K562 (cell line): ENCODE results near the gene SLC10A3. TPM values are rescaled to one million over a fixed set of nuclear protein-coding genes. Genes with fewer than 3 reads are reported as not detected.

ENCODE experiments used
- EGR1 ChIP-seq: fragments of 450-650 bp; conservative IDR thresholded peaks from 2 replicates; pipeline ENCODE4 v1.6.1; 2017; ENCODE audit warnings: mild to moderate bottlenecking
- POLR2G ChIP-seq: fragments of 200-400 bp; formaldehyde crosslinking; IDR thresholded peaks from 2 replicates; pipeline ENCODE4 v1.6.1; 2017; ENCODE audit warnings: low read depth, mild to moderate bottlenecking, antibody characterized with exemption, low read length, moderate library complexity
- RAD51 ChIP-seq: fragments of 450-650 bp; IDR thresholded peaks from 2 replicates; pipeline ENCODE4 v1.7.1; 2016; ENCODE audit warnings: low read depth, mild to moderate bottlenecking, borderline replicate concordance
- TAF9B ChIP-seq: fragments of 450-650 bp; IDR thresholded peaks from 2 replicates; pipeline ENCODE4 v1.6.1; 2018; ENCODE audit warnings: mild to moderate bottlenecking; ENCODE audit not compliant: partially characterized antibody
- WHSC1 ChIP-seq: IDR thresholded peaks from one replicate; pipeline ENCODE4 v1.6.1; 2012; ENCODE audit warnings: low read length, control low read depth, inconsistent platforms
- ZFPM2 ChIP-seq: fragments of 250-450 bp; sonication (Bioruptor Pico); IDR thresholded peaks from 2 replicates; pipeline ENCODE4 v1.5.1; 2022; ENCODE audit warnings: mild to moderate bottlenecking
- ZNF253 ChIP-seq: fragments of 250-450 bp; sonication (Bioruptor Pico); conservative IDR thresholded peaks from 2 replicates; pipeline ENCODE4 v1.6.1; 2021; ENCODE audit warnings: mild to moderate bottlenecking
- ZNF589 ChIP-seq: fragments of 200-800 bp; sonication (Bioruptor generic); IDR thresholded peaks from 2 replicates; pipeline ENCODE4 v1.6.1; 2016; ENCODE audit warnings: low read depth, missing genetic modification characterization, missing compliant biosample characterization
- ZNF76 ChIP-seq: fragments of 250-450 bp; sonication (Bioruptor Pico); IDR thresholded peaks from 2 replicates; pipeline ENCODE4 v1.4.0; 2020; ENCODE audit warnings: mild to moderate bottlenecking, moderate library complexity, borderline replicate concordance
- polyA plus RNA-seq, 8 experiments: library from polyadenylated mRNA; depleted of rRNA in 4 of 8; stranded (reverse) in 5 of 8; unstranded in 3 of 8; fragments of >200 nt; fragmentation: Nextera tagmentation in 2 of 8; fragmentation: Illumina TruSeq in 1 of 8; extraction: Ambion mirVana in 2 of 8; extraction: Trizol in 1 of 8; gene quantifications; 2 replicates each; pipeline versions ENCODE4 v1.2.1 to v1.2.3, GENCODE V29; 2011 to 2014; ENCODE audit warnings: inconsistent platforms in 1 of 8, missing spikeins in 1 of 8
- total RNA-seq, 7 experiments: library from RNA; depleted of rRNA in 6 of 7; stranded (reverse); fragments of >200 nt in 6 of 7; fragmentation: Illumina TruSeq in 2 of 7; extraction: Trizol in 2 of 7; gene quantifications; 2 replicates each; pipeline versions ENCODE4 v1.2.1 to v1.2.3, GENCODE V29; 2011 to 2021; ENCODE audit warnings: low replicate concordance in 1 of 7
- TF ChIP-seq, protein P1 (sequence below): sonication (generic); formaldehyde crosslinking; IDR thresholded peaks from 2 replicates; pipeline ENCODE4 v1.8.0; 2022; ENCODE audit warnings: missing genetic modification reagents, mild to moderate bottlenecking, moderate library complexity, borderline replicate concordance

SLC10A3 gene
- total and polyA plus RNA-seq, 9 of the 15 experiments (the other 6 are each of a cell fraction or from before 2014, with no cell fraction given) = 5.2 to 30.6 (median 16.7) TPM

GRCh38 chrX:154459832-154460231 is 30.6 kb downstream of the SLC10A3 start (continued):
- TF ChIP-seq, protein P1, sequence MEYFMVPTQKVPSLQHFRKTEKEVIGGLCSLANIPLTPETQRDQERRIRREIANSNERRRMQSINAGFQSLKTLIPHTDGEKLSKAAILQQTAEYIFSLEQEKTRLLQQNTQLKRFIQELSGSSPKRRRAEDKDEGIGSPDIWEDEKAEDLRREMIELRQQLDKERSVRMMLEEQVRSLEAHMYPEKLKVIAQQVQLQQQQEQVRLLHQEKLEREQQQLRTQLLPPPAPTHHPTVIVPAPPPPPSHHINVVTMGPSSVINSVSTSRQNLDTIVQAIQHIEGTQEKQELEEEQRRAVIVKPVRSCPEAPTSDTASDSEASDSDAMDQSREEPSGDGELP = peak; percentile 35; the same call in 1 of the 2 replicates
- TF ChIP-seq TAF9B = no peak
- no peak for TF ChIP-seq WHSC1
- no peak for TF ChIP-seq ZNF253 (CRISPR knock-in tag)
- TF ChIP-seq POLR2G = peak; percentile 42; the same call in 1 of the 2 replicates
- TF ChIP-seq ZNF589 (CRISPR knock-in tag) = no peak
- TF ChIP-seq ZFPM2 = no peak
- TF ChIP-seq RAD51 = no peak
- peak; percentile 42; the same call in 1 of the 2 replicates for TF ChIP-seq EGR1
- TF ChIP-seq ZNF76 (CRISPR knock-in tag) = no peak
